Skin epidermis (tissue), 12 donors: Measurements from ENCODE around the gene NEK9.
A peak's percentile ranks its signal among the peaks of the same experiment; 100 is the strongest.
"Not testable (repeated sequence)": the region's sequence is repeated elsewhere in the genome, so short reads cannot be mapped to it uniquely, and the experiment has no call there.

Source experiments
- H3K27ac ChIP-seq, 21 experiments: fragments of 200-600 bp; sonication (generic) in 11 of 21; one replicate each; pipeline ENCODE4 v1.5.0; 2020; ENCODE audit warnings: mild to moderate bottlenecking in 3 of 21, inconsistent platforms in 2 of 21, moderate library complexity in 2 of 21
- H3K4me3 ChIP-seq, 7 experiments: fragments of 200-600 bp; sonication (generic) in 2 of 7; one replicate each; pipeline ENCODE4 v1.5.0; 2020; ENCODE audit warnings: inconsistent platforms in 2 of 7, mild to moderate bottlenecking in 2 of 7, moderate library complexity in 1 of 7

The NEK9 gene

GRCh38 chr14:75126679-75127473 is at the start of gene NEK9:
NEK9 (minus strand) TSS chr14:75127048; CDS start chr14:75126921, 127 bp downstream.
- Histone ChIP-seq H3K4me3 (peak within 1 kb of the TSS; percentile 65 to 93 (median 68)), H3K27ac (peak within 1 kb of the TSS; percentile 74 to 98 (median 92))

- peak within 1 kb of the TSS; percentile 79 to 100 (median 98) for H3K27ac ChIP-seq
- peak within 1 kb of the TSS; percentile 64 to 99 (median 76) for H3K4me3 ChIP-seq
These were observed 49.4 kb upstream of the NEK9 start, which contains the start of gene TMED10 for GRCh38 chr14:75176142-75176820. TMED10 (minus strand) TSS chr14:75176612; CDS start chr14:75176579, 33 bp downstream.

GRCh38 chr14:75175677-75176141 is 48.9 kb upstream of the NEK9 start:
- H3K27ac ChIP-seq = peak overlapping the region; percentile 79 to 100 (median 98)
- H3K4me3 ChIP-seq = peak overlapping the region; percentile 64 to 99 (median 76)

GRCh38 chr14:75174066-75174465 is 47.2 kb upstream of the NEK9 start:
- H3K4me3 ChIP-seq = no peak overlapping the region

GRCh38 chr14:75170772-75171171 is 43.9 kb upstream of the NEK9 start:
- Histone ChIP-seq H3K4me3 (no peak overlapping the region), H3K27ac (no peak overlapping the region)

More at GRCh38 chr14:75174066-75174465, 47.2 kb upstream of the NEK9 start:
- peak overlapping the region in 5 of 21 experiments; percentile 10 to 100 (median 15) for H3K27ac ChIP-seq

- no peak overlapping the region for H3K27ac ChIP-seq
- no peak overlapping the region for H3K4me3 ChIP-seq
These were observed 41.9 kb upstream of the NEK9 start for GRCh38 chr14:75168586-75169335.

GRCh38 chr14:75167325-75167724 is 40.5 kb upstream of the NEK9 start:
- Histone ChIP-seq H3K4me3 (no peak overlapping the region), H3K27ac (peak overlapping the region in 2 of 21 experiments; percentile 12 to 51)

- H3K27ac ChIP-seq = peak overlapping the region in 2 of 21 experiments; percentile 34 to 58
- H3K4me3 ChIP-seq = no peak overlapping the region
These were observed 38.9 kb upstream of the NEK9 start for GRCh38 chr14:75165586-75166391.

GRCh38 chr14:75164809-75165208 is 38.0 kb upstream of the NEK9 start:
- Histone ChIP-seq H3K27ac (peak overlapping the region in 1 of 21 experiments; percentile 62), H3K4me3 (no peak overlapping the region)

GRCh38 chr14:75163677-75164076 is 36.8 kb upstream of the NEK9 start:
- Histone ChIP-seq H3K27ac (no peak overlapping the region), H3K4me3 (no peak overlapping the region)

- H3K27ac ChIP-seq = no peak overlapping the region
These were observed 35.8 kb upstream of the NEK9 start for GRCh38 chr14:75162631-75163030.

GRCh38 chr14:75158843-75159614 is 32.2 kb upstream of the NEK9 start:
- no peak overlapping the region for H3K27ac ChIP-seq
- no peak overlapping the region for H3K4me3 ChIP-seq

More at GRCh38 chr14:75162631-75163030, 35.8 kb upstream of the NEK9 start:
- H3K4me3 ChIP-seq = no peak overlapping the region

GRCh38 chr14:75156901-75157300 is 30.1 kb upstream of the NEK9 start:
- no peak overlapping the region for H3K27ac ChIP-seq

GRCh38 chr14:75156111-75156510 is 29.3 kb upstream of the NEK9 start:
- Histone ChIP-seq H3K4me3 (no peak overlapping the region), H3K27ac (no peak overlapping the region)

More at GRCh38 chr14:75156901-75157300, 30.1 kb upstream of the NEK9 start:
- H3K4me3 ChIP-seq = no peak overlapping the region

GRCh38 chr14:75155169-75155568 is 28.3 kb upstream of the NEK9 start:
- Histone ChIP-seq H3K4me3 (no peak overlapping the region), H3K27ac (no peak overlapping the region)

GRCh38 chr14:75153295-75153694 is 26.4 kb upstream of the NEK9 start:
- H3K27ac ChIP-seq = no peak overlapping the region
- H3K4me3 ChIP-seq = no peak overlapping the region

- H3K27ac ChIP-seq = no peak overlapping the region
- H3K4me3 ChIP-seq = no peak overlapping the region
These were observed 25.0 kb upstream of the NEK9 start for GRCh38 chr14:75151851-75152250.

GRCh38 chr14:75150637-75151036 is 23.8 kb upstream of the NEK9 start:
- H3K4me3 ChIP-seq = not testable (repeated sequence)
- peak overlapping the region in 3 of 21 experiments; percentile 8 to 49 (median 28) for H3K27ac ChIP-seq
